WI38 (cell line): ENCODE measurements around the gene SMNDC1.

ENCODE experiments used
- H3K4me3 ChIP-seq: 2 replicates; pipeline ENCODE4 v1.5.1; 2011; ENCODE audit warnings: low read depth, mild to moderate bottlenecking, control low read depth, low read length
- CTCF ChIP-seq: IDR thresholded peaks from 2 replicates; pipeline ENCODE4 v1.5.1; 2012; ENCODE audit warnings: low read depth, mild to moderate bottlenecking, control low read depth, low read length

The SMNDC1 gene

DNA sequence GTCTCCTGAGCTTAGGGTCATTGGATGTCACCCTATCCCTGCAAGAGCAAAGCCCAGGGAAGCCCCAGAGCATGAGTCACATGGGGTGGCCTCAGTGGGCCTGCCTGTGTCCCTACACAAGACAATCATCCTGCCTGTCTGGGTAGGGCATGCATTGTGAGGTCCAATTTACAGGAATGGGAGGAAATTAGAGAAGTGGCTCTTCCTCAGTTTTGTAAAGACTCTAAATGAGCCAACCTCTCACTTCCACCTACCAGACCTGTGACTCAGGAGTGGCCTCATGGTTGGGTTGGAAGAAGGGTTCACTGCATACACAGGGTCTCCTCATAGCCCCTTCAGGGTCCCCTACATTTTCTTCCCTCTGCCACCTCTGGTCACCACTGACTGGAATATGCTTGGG, 43.6 kb upstream of the SMNDC1 start:
- no peak overlapping the region for H3K4me3 ChIP-seq
- no peak for TF ChIP-seq CTCF

DNA sequence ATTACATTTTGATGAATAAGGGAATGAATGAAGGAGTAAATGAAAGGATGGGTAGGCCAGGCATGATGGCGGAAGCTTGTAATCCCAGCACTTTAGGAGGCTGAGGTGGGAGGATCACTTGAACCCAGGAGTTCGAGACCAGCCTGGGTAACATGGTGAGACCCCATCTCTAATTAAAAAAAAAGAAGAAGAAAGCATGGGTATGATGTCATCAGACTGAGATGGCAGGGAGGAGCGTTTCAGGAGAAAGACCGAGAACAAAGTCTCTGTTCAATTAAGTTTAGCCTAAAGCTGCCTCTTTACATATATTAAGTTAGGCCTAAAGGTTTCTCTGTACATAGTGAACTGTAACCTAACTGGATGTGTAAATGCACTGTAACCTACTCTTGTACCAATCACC, 42.2 kb upstream of the SMNDC1 start:
- H3K4me3 ChIP-seq, result no peak overlapping the region
- no peak for TF ChIP-seq CTCF

DNA sequence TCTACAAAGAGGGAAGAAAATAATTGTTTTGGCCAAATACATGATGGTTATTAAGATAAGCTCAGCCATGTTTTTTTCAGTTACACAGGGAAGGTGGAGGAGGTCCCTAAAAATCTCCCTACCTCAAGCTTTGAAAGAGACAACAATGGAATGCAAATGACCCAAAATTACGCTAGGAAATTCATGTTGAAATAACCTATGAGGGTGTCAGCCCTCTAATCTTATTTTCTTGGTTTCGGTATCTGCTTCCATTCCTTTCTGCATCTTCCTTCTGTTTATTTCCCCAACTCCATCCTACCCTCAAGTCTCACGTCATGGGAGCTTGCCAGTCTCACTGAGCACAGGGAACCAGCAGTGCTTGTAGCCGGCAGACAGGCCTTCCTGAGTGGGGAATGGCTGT, 40.6 kb upstream of the SMNDC1 start:
- no peak for TF ChIP-seq CTCF
- H3K4me3 ChIP-seq, result no peak overlapping the region

DNA sequence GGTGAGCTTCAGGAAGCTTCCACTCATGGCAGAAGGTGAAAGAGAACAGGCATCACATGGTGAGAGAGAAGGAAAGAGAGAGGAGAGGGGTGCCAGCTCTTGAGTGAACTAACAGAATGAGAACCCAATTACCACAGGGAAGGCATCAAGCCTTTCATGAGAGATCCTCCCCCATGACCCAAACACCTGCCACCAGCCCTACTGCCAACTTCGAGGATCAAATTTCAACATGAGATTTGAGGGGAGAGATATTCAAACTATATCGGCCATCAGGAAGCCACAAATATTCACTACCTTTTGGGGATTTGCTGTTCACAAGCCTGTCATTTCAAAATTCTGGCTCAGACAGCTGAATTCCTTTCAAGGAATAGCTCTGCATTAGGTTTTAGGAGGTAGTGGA, 39.9 kb upstream of the SMNDC1 start:
- TF ChIP-seq CTCF, result no peak
- H3K4me3 ChIP-seq, result no peak overlapping the region

DNA sequence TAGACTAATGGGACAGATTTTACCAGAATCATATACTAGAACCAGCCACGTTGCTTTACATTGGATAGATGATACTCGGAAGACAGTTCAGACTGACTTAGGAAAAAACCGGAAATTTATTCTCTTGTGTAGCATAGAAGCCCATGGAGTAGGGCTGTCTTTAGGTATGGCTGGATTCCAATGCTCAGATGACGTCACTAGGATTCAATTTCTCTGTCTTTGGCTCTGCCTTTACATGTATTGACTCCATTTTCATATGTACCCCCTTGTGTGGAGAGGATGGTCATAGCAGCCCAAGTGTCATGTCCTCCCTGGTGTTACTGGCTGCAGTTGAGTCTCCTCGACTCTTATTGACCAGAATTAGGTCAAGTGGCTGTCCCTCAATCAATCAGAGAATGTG, 39.2 kb upstream of the SMNDC1 start:
- no peak overlapping the region for H3K4me3 ChIP-seq
- no peak for TF ChIP-seq CTCF

GRCh38 chr10:110340816-110341215, 36.1 kb upstream of the SMNDC1 start:
- no peak overlapping the region for H3K4me3 ChIP-seq
- no peak for TF ChIP-seq CTCF

- no peak overlapping the region for H3K4me3 ChIP-seq
- TF ChIP-seq CTCF, result no peak
Measured at GRCh38 chr10:110340122-110340521, 35.4 kb upstream of the SMNDC1 start.
